ENCODE measurements around the gene PPP1R1B. TPM values are rescaled to one million over a fixed set of nuclear protein-coding genes. Genes with fewer than 3 reads are reported as not detected.

PPP1R1B gene
- total and polyA plus RNA-seq, 2 experiments from 2014 or later, result 3.4 to 5.4 TPM

- Mint-ChIP-seq H3K9me3 (no peaks in the 10 kb centered on the region; the same call in 2 of the 3 replicates), H3K36me3 (ENCODE audit: low read depth) (peaks cover 10% of the 10 kb centered on the region; the same call in 2 of the 3 replicates), H3K27me3 (ENCODE audit: insufficient read depth, low read depth, poor library complexity) (peaks cover 28% of the 10 kb centered on the region), H3K4me3 (no peak overlapping the region), H3K4me1 (peaks cover 47% of the 10 kb centered on the region), H3K27ac (no peak overlapping the region)
- Histone ChIP-seq H3F3A (replicated peaks; ENCODE audit: low read depth) (peaks cover 3% of the 10 kb centered on the region), H2AFZ (no peak overlapping the region), H3K79me2 (replicated peaks; ENCODE audit: insufficient read depth) (no peaks in the 10 kb centered on the region), H3K36me3 (ENCODE audit: insufficient read depth) (no peaks in the 10 kb centered on the region), H3K27me3 (ENCODE audit: insufficient read depth) (peaks cover 41% of the 10 kb centered on the region), H3K27ac (ENCODE audit: low read depth) (no peak overlapping the region), H3K4me1 (ENCODE audit: insufficient read depth) (peaks cover 46% of the 10 kb centered on the region), H3K4me2 (peak overlapping the region; percentile 51; the same call in 1 of the 2 replicates), H4K20me1 (replicated peaks; ENCODE audit: insufficient read depth) (no peaks in the 10 kb centered on the region; the same call in 1 of the 2 replicates), H3K9me2 (ENCODE audit: insufficient read depth) (no peaks in the 10 kb centered on the region), H3K4me3 (no peak overlapping the region)
- DNase-seq (ENCODE audit: low spot score) (no peak), ATAC-seq (no peak; the same call in 2 of the 3 replicates)
- no peak for TF ChIP-seq STAT1 (IDR thresholded peaks at IDR 0.05; ENCODE audit: unreplicated experiment)
- no peak for TF ChIP-seq JUNB (IDR thresholded peaks at IDR 0.05; ENCODE audit: unreplicated experiment)
- no peak for TF ChIP-seq ZNF331 (CRISPR knock-in tag; IDR thresholded peaks at IDR 0.05; ENCODE audit: low read depth)
- TF ChIP-seq EZH2 (IDR thresholded peaks at IDR 0.05; ENCODE audit: low read depth, unreplicated experiment), result no peak
- TF ChIP-seq NANOG (IDR thresholded peaks at IDR 0.05; ENCODE audit: borderline replicate concordance), result no peak
- TF ChIP-seq, protein P1, sequence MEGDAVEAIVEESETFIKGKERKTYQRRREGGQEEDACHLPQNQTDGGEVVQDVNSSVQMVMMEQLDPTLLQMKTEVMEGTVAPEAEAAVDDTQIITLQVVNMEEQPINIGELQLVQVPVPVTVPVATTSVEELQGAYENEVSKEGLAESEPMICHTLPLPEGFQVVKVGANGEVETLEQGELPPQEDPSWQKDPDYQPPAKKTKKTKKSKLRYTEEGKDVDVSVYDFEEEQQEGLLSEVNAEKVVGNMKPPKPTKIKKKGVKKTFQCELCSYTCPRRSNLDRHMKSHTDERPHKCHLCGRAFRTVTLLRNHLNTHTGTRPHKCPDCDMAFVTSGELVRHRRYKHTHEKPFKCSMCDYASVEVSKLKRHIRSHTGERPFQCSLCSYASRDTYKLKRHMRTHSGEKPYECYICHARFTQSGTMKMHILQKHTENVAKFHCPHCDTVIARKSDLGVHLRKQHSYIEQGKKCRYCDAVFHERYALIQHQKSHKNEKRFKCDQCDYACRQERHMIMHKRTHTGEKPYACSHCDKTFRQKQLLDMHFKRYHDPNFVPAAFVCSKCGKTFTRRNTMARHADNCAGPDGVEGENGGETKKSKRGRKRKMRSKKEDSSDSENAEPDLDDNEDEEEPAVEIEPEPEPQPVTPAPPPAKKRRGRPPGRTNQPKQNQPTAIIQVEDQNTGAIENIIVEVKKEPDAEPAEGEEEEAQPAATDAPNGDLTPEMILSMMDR (conservative IDR thresholded peaks at IDR 0.05; ENCODE audit: low read depth in 2 of 2), result no peak
- no peak for TF ChIP-seq ZNF462 (CRISPR knock-in tag; IDR thresholded peaks at IDR 0.05)
- TF ChIP-seq, protein P2, sequence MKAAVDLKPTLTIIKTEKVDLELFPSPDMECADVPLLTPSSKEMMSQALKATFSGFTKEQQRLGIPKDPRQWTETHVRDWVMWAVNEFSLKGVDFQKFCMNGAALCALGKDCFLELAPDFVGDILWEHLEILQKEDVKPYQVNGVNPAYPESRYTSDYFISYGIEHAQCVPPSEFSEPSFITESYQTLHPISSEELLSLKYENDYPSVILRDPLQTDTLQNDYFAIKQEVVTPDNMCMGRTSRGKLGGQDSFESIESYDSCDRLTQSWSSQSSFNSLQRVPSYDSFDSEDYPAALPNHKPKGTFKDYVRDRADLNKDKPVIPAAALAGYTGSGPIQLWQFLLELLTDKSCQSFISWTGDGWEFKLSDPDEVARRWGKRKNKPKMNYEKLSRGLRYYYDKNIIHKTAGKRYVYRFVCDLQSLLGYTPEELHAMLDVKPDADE (IDR thresholded peaks at IDR 0.05), result no peak
- no peak for TF ChIP-seq CREB1 (CRISPR knock-in tag; IDR thresholded peaks at IDR 0.05; ENCODE audit: low read depth)
- TF ChIP-seq REST (IDR thresholded peaks at IDR 0.05; ENCODE audit: unreplicated experiment), result no peak
- no peak for TF ChIP-seq ZNF114 (CRISPR knock-in tag; IDR thresholded peaks at IDR 0.05)
- TF ChIP-seq POLR2AphosphoS5 (IDR thresholded peaks at IDR 0.05; ENCODE audit: low read depth), result no peak
- TF ChIP-seq EZH2phosphoT487 (IDR thresholded peaks at IDR 0.05; ENCODE audit: unreplicated experiment), result no peak
Observed at GRCh38 chr17:39665642-39666224, 39.0 kb downstream of the PPP1R1B start.

Measured in GM23338 (cell line).